GM12801 (cell line): Measurements from ENCODE around the gene NT5E.

Source experiments
- TF ChIP-seq, protein P1 (sequence below): IDR thresholded peaks from one replicate; pipeline ENCODE4 v1.5.1; 2011; ENCODE audit warnings: control low read depth; ENCODE audit not compliant: insufficient read length; ENCODE audit errors: extremely low read depth

The NT5E gene

DNA sequence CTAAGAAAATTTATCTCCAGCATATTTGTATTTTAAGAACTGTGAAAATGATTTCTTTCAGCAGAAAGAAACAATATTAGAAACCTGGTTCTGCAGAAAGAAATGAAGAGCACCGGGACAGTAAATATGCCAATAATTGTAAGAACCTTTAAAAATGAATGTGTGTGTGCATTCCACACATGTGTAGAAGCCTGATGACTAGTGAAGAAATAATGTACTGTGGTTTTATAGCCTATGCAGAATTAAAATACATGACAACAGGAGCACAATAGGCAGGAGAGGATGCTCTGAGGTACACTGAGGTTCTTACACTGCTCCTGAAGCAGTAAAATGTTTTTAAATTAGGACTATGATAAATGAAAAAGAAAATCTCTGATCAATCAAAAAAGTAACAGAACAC, 94.9 kb downstream of the NT5E start:
- TF ChIP-seq, protein P1, sequence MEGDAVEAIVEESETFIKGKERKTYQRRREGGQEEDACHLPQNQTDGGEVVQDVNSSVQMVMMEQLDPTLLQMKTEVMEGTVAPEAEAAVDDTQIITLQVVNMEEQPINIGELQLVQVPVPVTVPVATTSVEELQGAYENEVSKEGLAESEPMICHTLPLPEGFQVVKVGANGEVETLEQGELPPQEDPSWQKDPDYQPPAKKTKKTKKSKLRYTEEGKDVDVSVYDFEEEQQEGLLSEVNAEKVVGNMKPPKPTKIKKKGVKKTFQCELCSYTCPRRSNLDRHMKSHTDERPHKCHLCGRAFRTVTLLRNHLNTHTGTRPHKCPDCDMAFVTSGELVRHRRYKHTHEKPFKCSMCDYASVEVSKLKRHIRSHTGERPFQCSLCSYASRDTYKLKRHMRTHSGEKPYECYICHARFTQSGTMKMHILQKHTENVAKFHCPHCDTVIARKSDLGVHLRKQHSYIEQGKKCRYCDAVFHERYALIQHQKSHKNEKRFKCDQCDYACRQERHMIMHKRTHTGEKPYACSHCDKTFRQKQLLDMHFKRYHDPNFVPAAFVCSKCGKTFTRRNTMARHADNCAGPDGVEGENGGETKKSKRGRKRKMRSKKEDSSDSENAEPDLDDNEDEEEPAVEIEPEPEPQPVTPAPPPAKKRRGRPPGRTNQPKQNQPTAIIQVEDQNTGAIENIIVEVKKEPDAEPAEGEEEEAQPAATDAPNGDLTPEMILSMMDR = no peak
